ENCODE results near the gene GRAMD2A.
"Not testable (repeated sequence)": the region's sequence is repeated elsewhere in the genome, so short reads cannot be mapped to it uniquely, and the experiment has no call there.

Gene GRAMD2A

DNA sequence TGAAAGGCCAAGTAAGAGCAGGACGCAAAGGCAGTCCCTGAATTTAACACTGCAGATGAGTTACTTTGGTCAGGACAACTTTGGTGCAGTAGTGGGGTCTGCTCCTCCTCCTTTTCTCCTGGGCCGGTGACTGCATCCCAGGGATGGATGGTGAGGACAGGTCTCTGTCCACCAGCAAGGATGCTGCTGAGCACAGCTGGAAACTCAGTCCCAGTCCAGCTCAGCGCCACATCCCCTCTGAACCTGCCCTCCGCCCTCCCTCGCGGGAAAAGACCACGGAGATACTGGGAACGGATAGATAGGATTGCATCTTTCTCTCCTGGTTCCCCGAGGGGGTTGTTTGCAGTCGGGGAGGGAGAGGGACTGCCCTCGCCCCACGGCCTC is 13.8 kb downstream of the GRAMD2A start:
- DNase-seq: no peak

DNA sequence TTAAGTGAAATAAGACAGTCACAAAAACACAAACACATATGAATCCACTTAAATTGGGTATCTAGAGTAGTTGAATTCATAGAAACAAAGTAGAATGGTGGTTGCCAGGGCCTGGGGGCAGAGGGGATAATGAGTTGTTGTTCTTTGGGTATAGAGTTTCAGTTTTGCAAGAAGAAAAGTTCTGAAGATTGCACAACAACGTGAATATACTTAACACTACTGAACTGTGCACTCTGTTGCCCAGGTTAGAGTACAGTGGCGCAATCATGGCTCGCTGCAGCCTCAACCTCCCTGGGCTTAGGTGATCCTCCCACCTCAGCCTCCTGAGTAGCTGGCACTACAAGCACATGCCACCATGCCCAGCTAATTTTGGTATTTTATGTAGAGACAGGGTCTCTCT is 14.9 kb downstream of the GRAMD2A start:
- no peak for DNase-seq

DNA sequence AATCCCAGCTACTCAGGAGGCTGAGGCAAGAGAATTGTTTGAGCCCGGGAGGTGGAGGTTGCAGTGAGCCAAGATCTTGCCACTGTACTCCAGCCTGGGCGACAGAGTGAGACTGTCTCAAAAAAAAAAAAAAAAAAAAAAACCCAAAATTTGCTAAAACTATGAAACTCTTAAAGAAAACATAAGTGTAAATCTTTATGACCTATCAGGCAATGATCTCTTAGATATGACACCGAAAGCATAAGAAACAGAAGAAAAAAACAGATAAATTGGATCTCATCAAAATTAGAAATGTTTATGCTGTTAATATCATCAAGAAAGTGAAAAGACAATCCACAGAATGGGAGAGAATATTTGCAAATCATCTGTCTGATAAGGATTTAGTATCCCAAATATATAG is 15.3 kb downstream of the GRAMD2A start:
- no peak for DNase-seq

DNA sequence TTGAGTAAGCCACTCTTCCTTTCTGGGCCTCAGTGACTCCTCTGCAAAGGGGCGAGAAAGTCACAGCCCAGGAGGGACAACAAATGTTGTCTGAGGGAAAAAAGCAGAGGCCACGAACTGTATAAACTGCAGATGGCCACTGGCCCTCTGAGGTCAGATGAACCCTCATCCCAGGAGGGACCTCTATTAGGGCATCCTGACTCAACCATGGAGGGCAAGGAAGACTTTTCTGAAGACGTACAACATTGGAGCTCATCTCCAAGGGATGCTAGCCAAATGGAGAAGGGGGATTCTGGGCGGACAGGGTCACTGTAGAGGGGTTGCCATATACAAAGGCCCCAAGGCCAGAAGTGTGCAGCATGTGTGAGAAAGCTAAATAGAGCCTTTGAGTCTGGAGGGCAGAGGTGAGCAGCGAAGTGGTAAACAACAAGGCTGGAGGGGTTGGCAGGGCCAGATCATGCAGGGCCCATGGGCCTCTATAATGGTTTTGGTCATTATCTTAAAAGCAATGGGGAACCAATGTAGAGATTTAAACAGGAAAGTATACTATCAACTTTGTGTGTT is 16.7 kb downstream of the GRAMD2A start:
- DNase-seq: no peak

DNA sequence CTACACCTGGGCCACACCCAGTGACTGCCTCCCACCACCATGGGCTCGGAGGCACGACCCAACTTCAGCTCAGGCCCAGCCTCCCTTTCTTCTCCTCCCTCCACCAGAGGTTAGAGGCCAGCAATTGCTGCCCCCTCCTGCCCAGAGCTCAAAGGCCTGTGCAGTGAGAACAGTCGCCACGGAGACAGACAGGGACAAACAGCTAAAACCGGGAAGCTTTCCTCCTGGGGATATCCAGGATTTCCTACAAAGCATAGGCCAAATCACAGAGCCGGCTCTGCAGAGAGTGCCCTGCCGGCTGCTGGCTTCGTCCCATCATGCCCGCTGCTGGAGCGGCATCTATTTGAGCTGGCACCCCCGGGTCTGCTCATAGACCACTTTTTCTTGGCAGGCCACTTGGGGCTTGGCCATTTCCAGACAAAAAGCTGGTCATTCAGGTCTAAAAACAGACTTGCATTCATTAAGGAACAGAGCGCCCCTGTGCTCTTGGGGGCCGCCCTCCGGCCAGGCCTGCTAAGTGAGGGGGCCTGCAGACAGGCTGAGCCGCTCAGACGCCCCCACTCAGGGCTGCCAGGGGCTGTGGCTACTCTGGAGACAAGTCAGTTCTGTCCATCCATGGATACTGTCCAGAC is 17.5 kb downstream of the GRAMD2A start:
- DNase-seq: no peak

DNA sequence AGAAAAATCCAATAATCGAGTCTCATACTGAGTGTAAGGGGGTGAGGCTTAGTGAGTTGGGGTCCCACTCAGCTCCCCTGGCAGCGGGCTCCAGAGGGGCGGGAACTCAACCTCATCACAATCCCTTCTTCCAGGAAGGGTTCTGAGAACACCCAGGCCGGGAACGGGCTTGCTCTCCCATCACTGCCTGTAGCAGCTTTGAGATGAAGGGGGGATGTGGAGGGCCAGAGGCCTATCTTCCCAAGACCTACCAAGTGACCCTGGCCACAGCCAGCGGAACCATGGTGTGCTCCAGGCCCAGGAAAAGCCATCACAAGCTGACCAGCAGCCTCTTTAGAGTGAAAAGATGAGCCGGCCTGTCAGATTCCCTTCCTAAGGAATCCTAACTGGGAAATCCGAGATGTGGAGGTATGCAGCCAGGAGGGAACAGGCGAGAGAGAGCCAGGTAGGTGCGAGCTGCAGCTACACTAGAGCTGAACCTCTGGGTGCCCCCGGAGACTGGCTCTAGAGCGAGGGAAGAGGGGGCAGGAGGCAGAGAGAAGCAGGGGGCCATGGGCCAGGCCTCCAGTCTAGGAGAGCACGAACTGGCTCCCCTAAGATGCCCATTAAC is 18.5 kb downstream of the GRAMD2A start:
- DNase-seq: no peak

DNA sequence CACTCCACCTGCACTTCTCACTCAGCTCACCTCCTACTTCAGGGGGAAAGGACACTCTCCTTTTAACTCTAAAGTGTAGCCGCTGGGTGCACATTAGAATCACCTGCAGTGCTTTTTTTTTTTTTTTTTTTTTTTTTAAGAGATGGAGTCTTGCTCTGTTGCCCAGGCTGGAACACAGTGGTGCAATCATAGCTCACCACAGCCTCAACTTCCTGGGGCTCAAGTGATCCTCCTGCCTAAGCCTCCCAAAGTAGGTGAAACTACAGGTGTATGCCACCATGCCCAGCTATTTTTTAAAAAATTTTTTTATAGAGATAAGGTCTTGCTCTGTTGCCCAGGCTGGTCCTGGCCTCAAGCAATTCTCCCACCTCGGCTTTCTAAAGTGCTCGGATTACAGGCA is 20.8 kb downstream of the GRAMD2A start:
- DNase-seq: no peak

DNA sequence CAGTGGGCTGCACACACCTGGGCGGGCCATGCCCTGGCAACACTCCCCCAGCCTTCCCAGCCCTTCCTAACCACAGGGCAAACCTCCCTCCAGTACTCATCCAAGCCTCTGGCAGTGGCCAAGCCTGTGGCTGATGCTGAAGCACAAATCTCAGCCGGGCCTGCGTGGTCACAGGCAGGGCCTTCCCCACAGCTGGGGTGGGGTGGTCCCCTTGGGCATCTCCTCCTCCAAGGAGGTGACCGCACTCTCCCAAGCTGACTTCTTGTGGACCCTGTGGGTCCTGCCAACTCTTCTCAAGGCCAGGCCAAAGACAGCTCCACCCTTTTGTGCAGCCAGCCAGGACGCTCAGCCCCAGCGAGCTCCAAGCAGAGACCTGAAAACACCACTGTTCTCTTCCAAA is 21.4 kb downstream of the GRAMD2A start:
- DNase-seq: no peak

DNA sequence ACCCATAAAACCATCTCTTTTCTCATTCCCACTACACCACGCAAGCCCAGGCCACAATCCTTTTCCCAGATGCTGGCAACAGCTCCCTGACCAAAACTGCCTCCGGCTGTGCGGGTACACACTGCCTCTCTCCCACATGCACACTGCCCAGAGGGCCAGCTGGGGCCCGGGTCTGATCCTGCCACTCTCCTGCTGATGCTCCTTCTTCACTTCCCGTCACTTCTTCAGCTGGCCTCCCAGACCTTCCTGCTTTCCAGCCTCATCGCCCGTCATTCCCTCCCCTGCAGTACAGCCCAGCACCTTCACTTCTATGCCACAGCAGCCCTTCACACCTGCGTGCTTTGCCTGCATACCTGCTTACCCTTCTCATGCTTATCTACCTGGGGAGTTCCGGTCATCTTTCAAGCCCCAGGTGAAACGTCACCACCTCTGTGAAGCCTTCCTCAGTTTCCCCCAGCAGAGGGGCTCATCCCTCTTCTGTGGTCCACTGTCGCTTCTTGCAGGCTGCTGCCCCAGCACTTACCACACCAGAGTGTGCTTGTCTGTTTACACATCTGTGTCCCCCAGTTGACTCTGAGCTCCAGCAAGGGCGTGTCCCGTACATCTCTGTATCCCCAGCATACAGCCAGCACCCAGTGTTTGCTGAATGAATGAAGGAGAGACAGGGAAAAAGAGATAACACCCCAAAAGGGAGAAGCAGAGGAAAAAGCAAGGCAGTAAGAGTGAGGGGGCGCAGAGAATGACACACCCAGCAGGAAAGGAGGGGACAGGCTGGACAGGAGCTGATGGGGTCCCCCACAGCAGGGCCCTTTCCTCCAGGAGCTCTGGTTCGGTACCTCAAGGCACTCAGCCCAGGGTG is 22.2 kb downstream of the GRAMD2A start:
- no peak for DNase-seq

DNA sequence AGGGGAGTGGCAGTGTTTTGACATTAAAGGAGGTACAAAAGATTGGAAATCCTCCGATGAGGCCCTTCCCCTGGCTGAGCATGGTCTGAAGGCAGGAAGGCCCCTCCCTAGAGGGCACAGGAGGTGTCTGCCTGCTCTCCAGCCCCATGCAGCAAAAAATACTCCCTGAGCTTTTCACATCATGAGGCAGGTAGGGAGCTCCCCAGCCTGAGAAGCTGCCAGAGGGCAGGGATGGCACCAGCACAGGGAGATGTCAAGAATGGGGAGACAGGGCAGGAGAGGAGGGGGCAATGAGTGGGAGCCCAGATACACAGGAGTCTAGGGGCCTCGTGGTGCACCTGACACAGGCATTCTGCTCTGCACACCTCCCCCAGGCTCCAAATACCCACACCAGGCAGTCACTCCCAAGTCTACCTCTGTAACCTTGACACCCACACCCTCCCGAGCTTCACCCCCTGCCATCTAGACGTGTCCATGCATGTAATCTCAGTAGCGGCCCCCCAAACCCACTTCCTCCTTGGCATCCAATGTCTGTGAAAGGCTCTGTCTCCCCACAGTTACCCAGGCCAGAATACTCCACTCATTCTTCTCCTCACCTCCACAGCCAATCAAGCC is 22.9 kb downstream of the GRAMD2A start:
- DNase-seq: no peak

DNA sequence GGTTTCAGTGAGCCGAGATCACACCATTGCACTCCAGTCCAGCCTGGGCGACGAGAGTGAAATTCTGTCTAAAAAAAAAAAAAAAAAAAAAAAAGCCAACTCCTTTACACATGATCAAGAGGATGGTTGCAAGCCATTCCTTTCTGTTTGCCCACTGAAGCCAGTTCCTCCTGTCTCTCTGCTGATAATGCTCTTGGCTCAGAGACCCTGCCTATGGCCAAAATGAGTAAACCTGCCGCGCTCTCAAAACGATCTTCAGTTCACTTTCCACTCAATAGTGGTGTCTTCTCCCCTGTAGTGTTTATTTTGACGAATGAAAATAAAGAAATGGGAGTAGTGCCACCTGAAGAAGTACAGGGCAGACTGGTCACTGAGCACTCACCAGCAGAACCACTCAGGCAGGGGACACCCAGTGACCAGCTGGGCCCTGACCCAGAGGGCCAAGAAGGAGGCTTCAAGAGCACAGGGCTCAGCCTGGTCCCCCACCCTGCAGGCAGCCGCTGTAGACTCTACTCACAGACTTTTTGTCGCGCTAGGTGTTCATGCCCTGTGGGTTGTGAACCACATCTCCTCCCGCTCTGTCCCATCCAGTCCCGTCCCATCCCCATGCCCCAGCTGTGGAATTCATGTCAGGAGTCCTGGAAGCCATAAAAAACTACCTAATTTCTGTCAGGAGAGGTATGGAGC is 23.6 kb downstream of the GRAMD2A start:
- DNase-seq: no peak

DNA sequence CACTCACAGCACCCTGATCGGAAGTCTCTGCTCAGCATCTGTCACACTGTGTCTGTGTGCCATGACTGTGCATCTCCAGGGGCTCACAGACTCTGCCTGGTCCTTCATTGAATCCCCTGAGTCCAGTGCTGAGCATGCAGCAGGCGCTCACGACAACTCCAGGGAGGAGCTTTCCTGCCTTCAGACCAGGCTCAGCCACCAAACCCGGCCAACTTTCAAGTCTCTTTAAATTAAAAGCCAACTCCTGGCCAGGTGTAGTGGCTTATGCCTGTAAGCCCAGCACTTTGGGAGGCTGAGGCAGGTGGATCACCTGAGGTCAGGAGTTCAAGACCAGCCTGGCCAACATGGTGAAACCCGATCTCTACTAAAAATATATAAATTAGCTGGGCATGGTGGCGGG is 24.2 kb downstream of the GRAMD2A start:
- DNase-seq: no peak

DNA sequence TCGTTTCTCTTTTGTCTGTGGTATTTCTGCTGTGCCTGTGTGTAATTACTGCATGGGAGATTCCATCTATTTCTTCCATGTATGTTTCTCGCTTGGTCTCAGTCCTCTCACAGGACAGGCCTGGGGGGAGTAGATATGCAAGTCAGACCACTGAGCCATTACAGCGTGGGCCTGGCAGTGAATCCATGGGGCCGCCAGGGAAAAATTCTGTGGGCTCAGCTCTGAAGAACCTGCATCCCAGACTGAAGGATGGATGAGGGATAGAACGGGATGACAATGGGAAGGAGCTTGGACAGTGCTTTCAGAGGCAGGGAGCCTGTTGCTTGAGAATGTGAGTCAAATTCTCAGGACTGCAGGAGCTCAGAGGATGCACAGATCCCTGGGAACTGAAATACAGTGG is 24.8 kb downstream of the GRAMD2A start:
- DNase-seq: no peak

DNA sequence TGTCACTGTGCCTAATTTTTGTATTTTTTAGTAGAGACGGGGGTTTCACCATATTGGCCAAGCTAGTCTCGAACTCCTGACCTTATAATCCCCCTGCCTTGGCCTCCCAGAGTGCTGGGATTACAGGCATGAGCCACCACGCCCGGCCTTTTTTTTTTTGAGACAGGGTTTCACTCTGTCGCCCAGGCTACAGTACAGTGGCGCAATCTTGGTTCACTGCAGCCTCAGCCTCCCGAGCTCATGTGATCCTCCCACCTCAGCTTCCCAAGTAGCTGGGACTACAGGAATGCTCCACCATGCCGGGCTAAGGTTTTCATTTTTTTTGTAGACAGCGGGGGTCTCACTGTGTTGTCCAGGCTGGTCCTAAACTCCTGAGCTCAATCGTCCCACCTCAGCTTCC is 25.6 kb downstream of the GRAMD2A start:
- not testable (repeated sequence) for DNase-seq

DNA sequence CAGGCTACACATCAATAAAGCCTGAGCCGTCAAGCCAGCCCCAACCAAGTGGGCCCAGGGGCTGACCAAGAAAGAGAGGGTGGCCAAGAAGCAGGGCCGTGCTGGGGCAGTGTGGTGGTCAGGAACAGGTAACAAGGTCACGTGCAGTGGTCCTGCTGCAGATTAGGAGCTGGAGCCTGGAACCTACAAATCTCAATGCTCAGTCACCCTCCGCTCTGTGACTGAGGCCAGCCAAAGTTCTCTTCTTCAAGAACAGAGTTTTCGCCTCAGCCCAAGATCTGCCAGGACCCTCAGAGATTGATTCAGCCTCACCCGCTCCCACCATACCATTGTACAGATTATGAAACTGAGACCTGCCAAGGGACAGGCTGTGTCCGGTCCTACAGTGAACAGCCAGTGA is 26.9 kb downstream of the GRAMD2A start:
- DNase-seq: no peak

DNA sequence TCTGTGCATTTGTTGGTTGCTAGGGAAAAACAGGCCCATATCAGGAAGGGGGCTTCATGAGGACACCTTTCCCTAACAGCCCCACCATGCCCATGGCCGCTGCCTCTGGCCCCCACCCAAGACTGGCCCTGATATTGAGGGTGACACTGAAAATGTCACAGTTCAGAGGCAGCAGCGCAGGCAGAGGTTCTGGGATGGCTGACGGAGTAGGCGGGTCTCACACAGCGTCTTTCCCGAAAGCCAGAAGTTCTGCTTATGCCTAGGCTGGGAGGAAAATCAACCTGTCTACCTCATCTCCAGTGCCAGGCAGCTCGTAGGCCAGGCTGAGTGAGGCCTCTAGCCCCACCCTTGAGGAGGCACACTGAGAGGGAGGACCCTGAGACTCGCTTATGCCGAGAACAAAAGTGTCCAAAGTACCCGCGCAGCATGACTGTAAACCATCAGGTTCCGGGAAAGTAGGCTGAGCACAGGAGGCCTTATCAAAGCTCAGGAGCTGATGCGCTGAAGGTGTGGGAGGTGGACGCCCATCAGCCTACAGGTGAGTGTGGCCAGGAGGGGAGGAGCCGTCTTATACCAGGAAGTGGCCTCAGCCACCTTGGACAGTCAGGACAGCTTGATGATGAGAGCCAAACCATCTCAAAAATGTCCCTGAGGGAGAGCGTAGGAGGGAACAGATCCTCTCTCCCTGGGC is 27.5 kb downstream of the GRAMD2A start:
- no peak for DNase-seq

DNA sequence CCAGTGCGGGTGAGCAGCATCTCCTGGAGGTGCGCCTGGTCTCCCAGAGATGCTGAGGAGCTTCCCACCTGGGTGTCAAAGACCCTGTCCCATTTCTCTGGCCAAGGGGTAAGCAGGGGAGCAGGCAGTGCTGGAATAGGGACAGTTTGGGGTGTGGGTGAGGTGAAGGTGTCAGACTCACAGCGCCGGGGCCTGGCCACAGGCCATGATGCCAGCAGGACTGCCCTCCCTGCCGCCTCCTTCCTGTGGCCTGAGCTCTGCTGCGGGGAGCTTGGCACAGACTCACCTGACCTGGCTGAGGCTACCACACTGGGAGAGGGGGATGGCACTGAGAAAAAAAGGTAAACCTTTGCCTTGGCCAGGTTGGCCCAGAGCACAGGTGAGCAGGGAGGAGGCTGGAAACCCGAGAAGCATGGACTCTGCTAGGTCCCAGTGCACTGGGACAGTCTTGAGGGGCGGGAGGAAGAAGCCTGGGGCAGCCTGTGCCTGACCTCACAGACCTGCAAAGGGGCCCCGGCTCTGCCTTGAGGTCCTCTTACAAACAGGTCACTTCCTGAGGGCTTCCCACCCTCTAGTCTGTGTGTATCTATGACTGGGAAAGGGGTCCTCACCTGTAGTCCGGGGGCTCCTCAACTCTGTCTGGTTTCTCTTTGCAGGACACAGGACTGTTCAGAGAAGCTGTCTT is 28.2 kb downstream of the GRAMD2A start:
- DNase-seq: no peak

DNA sequence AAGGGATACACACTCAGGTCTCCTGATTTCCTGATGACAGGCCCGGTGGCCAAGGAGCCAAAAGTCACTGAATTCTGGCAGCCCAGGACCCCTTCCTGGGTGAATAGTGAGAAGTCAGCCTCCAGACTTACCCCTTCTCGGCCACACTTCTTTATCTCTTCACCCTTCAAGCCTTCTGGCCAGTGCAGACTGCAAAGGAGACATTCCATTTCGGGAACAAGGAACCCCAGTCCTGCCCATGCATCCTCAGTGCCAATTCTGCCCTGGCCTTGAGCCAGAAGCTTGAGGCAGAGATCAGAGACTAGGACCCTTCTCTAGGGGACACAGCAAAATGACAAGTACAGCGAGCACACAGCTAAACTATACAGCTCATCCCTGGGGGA is 28.8 kb downstream of the GRAMD2A start:
- no peak for DNase-seq

DNA sequence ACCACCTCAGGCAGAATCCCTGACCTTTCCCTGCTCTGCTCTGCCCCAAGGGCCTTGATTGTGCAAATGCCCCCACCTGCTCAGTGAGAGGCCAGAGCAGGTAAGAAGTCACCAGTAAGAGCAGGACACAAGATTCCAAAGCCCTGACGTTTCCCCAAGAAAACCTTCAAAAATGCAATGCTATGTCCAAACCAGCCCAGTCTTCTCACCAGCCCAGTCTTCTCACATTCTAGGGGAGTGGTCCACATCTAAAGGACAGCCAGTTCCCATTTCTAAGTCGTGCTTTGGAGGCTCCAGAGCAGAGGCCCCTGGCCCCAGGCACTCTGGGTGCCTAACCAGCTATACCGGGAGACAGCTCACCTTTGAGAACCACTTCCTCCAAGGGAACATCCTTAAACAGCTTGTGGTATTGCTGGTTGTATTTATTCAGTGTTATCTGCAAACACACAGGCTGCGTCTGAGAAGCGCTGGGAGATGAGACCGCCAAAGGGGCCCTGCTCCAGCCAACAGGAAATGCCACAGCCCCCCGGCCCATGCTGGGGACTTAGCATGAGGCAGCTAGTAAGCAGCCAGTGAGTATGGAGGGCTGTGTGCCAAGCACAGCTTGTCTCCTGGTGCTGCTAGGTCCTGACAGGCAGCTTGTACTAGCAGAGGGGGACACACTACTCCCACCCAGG is 29.3 kb downstream of the GRAMD2A start:
- DNase-seq: no peak

DNA sequence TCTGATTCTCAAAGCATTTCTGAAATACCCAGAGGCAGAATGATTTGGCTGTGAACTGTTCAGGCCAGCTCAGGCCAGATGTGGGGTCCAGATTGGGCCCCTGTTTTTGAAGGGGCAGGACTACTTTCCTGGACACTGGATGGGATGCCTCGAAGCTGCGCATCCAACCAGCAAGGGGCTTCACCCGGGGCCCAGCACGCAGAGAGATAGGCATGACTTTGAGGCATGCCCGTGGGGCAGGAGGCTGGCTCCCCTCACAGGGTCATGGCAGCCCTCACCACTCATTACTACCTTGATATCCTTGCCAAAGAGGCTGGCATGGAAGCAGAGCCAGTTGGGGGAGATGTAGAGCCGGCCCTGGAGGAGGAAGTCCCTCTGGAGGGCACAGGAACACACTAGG is 30.1 kb downstream of the GRAMD2A start:
- no peak for DNase-seq

All from NCI-H2081 treated with DMSO at 0.1 percent for 48 hours (cell line).